K562 (cell line): ENCODE data around the gene LRRC43.
"Not testable (repeated sequence)": the region's sequence is repeated elsewhere in the genome, so short reads cannot be mapped to it uniquely, and the experiment has no call there.

ENCODE experiments used
- GTF2E2 ChIP-seq: fragments of 200-800 bp; sonication (Bioruptor generic); IDR thresholded peaks from 2 replicates; pipeline ENCODE4 v1.6.1; 2016; ENCODE audit warnings: missing genetic modification characterization, missing compliant biosample characterization
- GTF3C2 ChIP-seq: IDR thresholded peaks from 3 replicates; pipeline ENCODE4 v1.6.1; 2011; ENCODE audit warnings: borderline replicate concordance, mild to moderate bottlenecking, moderate library complexity; ENCODE audit not compliant: insufficient read length; ENCODE audit errors: extremely low read depth
- NFIC ChIP-seq: fragments of 450-650 bp; IDR thresholded peaks from 2 replicates; pipeline ENCODE4 v1.6.1; 2017; ENCODE audit warnings: mild to moderate bottlenecking, inconsistent platforms
- TF ChIP-seq, protein P1 (sequence below), 3 experiments: IDR thresholded peaks in 2 of 3; conservative IDR thresholded peaks in 1 of 3; 2 replicates each; pipeline ENCODE4 v1.5.1; 2011 to 2012; ENCODE audit warnings: low read length in 3 of 3, mild to moderate bottlenecking in 3 of 3, control low read depth in 2 of 3, improper control_type of control experiment in 1 of 3, inconsistent platforms in 1 of 3, low read depth in 1 of 3, mixed read lengths in 1 of 3, moderate library complexity in 1 of 3; ENCODE audit not compliant: insufficient read depth in 2 of 3

DNA sequence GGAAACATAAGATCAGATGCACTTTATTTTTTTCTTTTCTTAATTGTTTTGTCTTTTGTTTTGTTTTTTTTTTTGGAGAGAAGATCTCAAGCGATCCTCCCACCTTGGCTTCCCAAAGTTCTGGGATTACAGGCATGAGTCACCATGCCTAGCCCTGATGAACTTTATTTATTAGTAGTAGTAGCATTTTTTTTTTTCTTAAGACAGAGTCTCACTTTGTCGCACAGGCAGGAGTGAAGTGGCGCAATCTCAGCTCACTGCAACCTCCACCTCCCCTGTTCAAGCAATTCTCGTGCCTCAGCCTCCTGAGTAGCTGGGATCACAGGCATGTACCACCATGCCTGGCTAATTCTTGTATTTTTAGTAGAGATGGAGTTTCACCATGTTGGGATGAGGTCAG is 6.5 kb upstream of the LRRC43 start:
- TF ChIP-seq GTF3C2; NFIC; GTF2E2 (tag): not testable (repeated sequence)
- TF ChIP-seq, protein P1, sequence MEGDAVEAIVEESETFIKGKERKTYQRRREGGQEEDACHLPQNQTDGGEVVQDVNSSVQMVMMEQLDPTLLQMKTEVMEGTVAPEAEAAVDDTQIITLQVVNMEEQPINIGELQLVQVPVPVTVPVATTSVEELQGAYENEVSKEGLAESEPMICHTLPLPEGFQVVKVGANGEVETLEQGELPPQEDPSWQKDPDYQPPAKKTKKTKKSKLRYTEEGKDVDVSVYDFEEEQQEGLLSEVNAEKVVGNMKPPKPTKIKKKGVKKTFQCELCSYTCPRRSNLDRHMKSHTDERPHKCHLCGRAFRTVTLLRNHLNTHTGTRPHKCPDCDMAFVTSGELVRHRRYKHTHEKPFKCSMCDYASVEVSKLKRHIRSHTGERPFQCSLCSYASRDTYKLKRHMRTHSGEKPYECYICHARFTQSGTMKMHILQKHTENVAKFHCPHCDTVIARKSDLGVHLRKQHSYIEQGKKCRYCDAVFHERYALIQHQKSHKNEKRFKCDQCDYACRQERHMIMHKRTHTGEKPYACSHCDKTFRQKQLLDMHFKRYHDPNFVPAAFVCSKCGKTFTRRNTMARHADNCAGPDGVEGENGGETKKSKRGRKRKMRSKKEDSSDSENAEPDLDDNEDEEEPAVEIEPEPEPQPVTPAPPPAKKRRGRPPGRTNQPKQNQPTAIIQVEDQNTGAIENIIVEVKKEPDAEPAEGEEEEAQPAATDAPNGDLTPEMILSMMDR (IDR thresholded peaks at IDR 0.05 in 2 of 3, conservative IDR thresholded peaks at IDR 0.05 in 1 of 3; ENCODE audit: insufficient read depth in 2 of 3, low read depth in 1 of 3, low read length in 3 of 3) = not testable (repeated sequence)
